CD4-positive, alpha-beta T cell treated with Interferon gamma for 1 hour (primary cell): Measurements from ENCODE around the gene CLCN3.
"Not testable (repeated sequence)": the region's sequence is repeated elsewhere in the genome, so short reads cannot be mapped to it uniquely, and the experiment has no call there.

Source experiments
- DNase-seq: peaks from one replicate; pipeline ENCODE4 v3.0.0-alpha.2; 2020

Gene CLCN3

DNA sequence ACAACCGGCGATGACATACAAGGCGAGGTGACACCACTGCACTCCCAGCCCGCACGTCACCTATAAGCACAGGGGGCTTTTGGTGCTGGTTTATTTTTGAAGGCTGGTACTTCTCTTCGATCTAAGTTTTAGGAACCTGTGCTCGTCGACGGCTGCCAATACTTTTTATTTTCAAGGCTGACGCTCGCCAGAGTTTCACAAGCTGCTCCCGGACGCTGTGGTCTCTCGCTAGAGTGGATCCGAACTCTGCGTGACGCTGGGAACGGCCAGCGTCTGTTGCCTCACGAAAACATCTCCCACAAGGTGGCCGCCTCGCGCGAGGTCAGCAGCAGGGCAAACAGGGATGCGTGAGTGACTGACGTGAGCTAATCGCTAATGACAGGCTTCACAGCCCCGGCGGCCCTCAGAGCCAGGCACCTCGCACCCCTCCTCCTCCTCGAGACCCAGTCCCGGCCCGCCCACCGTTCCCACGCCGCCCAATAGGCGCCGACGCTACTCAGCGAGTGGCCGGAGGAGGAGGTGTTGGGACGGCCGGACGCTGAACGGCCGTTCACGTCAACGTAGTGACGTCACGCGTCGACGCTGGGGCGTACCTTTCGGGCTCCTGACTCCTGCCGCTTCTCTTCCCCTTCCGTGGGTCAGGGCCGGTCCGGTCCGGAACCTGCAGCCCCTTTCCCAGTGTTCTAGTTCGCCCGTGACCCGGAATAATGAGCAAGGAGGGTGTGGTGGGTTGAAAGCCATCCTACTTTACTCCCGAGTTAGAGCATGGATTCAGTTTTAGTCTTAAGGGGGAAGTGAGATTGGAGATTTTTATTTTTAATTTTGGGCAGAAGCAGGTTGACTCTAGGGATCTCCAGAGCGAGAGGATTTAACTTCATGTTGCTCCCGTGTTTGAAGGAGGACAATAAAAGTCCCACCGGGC, at the start of gene CLCN3:
TSS of gene CLCN3 (plus strand) at position 621 of the 922 bp plus-strand sequence. CDS start 15,351 bp downstream, outside the sequence.
- peak; percentile 96 for DNase-seq

DNA sequence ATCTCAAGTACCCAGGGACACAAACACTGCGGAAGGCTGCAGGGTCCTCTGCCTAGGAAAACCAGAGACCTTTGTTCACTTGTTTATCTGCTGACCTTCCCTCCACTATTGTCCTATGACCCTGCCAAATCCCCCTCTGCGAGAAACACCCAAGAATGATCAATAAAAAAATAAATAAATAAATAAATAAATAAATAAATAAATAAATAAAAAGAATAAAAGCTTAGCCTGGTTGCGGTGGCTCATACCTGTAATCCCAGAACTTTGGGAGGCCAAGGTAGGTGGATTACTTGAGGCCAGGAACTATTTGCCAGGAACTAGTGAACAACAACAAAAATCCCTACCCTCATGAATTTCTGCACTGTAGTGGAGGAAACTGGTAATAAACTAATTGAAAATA, 49.4 kb upstream of the CLCN3 start:
- not testable (repeated sequence) for DNase-seq

DNA sequence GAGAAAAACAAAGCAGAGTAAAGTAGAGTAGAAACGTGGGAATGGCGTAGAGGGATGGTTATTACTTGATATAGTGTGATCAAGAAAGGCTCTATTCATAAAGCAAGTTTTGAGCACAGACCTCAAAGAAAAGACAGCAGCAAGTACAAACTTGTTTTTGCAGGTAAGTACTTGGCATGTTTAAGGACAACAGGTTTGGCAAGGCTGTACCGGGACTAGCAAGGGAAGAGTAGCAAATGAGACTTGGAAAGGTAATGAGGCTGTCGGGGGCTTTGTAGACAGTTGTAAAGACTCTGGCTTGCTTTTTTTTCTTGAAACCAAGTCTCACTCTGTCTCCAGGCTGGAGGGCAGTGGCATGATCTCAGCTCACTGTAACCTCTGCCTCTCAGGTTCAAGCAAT, 48.9 kb upstream of the CLCN3 start:
- DNase-seq: no peak

DNA sequence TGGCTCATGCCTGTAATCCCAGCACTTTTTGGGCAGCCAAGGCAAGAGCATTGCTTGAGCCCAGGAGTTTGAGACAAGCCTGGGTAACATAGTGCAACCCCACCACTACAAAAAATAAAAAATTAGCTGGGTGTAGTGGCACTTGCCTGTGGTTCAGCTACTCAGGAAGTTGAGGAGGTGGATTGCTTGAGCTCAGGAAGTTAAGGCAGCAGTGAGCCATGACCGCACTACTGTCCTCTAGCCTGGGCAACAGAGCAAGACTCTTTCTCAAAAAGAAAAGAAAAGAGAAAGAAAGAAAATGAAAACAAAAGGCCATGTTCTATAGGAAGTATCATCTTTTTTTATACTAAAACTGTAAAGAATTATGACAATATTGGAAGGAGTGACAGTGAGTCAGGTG, 46.5 kb upstream of the CLCN3 start:
- no peak for DNase-seq

DNA sequence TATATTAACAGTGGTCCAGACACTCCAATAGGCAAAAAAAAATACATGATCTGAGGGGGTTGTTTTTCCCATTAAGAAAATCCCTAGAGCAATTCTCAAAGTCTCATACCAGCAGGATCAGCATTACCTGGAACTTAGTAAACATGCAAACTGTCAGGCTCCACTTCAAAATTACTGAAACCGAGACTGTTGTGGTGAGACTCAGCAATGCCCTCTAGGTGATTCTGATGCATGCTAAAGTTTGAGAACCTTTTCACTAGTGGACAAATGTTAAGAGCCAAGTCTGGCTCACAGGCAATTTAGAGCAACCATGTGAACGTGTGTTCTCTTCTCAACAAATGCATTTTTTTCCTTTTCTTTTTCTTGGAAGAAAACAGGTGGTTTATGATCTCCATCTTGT, 38.2 kb upstream of the CLCN3 start:
- no peak for DNase-seq

DNA sequence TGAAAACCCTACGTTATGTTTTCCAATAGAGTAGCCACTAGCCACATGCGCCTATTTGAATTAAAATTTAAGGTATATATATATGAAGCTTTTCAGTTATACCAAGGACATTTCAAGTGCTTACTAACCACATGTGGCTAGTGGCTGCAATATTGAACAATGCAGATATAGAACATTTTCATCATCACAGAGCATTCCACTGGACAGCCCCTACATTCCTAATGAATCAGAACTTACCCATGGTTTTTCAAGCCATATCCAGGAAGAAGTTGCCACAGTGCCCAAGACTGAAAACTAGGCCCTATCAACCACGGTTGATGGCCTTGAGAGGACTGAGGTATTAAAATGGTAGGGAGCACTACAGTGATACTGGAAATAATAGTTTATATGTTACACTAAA, 37.7 kb upstream of the CLCN3 start:
- no peak for DNase-seq

DNA sequence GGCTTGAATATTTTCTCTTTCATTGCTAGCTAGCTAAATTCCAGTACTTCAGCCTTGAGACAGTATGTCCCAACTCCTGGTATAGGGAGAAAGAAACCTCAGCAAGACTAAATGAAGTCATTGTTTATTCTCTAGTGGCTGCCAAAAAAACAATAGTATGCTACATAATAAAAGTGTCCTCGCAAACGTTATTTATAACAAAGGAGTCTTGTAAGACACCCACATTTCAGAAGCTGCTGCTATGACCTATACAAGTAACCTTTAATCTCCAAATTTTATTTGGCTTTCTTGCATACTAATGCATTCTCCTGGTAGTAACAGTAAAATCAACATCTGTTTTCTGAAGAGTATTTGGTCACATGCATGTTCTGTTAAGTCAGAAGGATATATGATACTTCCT, 36.8 kb upstream of the CLCN3 start:
- DNase-seq: no peak

DNA sequence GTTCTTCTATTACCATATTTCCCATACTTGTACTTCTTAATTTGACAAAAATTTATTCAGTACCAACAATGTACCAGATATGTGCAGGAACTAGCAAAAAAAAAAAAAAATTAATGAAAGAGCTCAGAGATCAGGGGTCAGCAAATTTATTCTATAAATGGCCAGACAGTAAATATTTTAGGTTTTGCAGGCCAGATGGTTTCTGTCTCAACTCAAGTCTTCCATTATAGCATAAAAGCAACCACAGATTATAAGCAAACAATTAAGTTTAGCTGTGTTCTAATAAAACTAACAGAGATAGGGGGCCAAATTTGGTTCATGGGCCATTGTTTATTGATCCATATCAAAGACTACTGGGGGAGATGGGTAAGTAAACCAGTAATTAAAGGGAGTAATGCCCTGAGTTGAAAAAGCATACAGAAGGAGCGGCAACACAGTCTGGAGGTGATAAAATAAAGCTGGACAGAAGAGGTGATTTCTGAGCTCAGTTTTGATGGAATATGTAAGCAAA, 27.3 kb upstream of the CLCN3 start:
- no peak for DNase-seq

DNA sequence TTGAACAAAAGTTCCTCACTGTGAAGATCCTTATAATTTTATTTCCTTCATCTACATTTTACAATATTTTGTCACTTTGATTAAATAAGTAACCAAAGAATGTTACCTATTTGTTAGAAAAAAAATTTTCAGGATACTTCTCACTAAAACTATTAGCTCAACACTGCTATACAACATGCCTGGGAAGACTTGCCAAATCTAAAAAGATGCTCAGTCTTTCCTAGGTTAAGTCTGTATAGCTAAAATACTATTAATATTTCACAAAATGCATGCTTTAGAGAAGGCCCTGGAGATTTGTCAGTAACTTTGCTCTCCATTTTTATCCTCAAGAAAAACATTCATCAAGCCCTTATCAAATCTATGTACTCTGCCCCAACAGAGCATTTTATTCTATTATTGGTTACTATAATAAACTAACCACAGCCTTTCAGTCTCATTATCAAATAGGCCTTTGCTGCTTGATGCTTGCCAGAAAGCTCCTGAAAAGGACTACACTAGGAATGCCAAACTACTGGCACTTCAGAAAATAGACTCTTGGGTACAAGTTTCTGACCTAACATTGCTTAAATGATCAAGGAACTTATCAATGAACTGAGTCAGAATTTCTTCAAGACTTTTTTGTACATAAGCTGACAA, 25.7 kb upstream of the CLCN3 start:
- DNase-seq: no peak

DNA sequence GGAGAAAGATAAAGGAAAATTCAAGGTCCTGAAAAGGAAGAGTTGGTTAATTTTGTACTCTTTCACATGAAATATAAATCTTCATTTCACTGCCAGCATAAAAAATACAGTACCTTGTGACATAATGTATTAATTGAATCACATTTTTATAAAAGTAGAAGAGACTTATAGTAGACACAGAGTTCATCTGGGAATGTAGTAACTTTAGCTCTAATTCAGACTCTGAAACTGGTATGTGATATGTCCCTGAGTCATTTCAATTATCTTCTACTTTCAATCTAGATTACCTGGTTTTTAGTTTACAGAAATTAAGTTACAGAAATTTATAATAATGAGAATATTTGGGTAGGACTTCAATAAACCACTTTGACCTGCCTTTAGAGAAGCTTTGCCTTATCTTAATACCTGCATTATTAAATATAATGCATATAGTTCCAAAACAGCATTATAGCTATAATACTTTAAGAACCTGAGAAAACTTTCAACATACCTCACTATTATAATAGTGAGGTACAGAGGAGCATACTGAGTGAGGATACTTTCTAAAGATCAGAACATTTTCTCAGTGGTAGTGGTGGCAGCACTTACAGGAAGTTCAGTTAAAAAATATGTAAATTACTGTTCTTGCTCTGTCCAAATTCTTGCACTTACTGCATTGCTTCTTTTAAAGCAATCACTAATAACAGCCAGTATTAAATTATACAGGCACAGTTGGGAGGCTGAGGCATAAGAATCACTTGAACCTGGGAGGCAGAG, 19.2 kb upstream of the CLCN3 start:
- no peak for DNase-seq

DNA sequence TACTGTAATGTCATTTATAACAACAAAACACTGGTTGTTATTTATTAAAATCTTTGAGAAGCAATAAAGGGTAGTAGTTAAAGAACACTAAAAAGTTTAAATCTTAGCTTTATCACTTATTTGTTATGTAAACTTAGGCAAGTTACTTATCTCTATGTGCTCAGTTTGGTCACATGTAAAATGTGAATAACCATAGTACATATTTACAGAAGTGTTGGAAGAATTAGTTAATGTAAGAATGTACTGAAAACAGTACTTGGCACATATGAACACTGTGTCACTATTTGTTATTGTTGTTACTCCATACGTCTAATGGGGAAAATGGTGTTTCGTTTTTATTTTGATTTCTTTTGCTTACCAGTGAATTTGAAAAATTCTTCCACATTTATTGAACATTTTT, 17.1 kb upstream of the CLCN3 start:
- no peak for DNase-seq

DNA sequence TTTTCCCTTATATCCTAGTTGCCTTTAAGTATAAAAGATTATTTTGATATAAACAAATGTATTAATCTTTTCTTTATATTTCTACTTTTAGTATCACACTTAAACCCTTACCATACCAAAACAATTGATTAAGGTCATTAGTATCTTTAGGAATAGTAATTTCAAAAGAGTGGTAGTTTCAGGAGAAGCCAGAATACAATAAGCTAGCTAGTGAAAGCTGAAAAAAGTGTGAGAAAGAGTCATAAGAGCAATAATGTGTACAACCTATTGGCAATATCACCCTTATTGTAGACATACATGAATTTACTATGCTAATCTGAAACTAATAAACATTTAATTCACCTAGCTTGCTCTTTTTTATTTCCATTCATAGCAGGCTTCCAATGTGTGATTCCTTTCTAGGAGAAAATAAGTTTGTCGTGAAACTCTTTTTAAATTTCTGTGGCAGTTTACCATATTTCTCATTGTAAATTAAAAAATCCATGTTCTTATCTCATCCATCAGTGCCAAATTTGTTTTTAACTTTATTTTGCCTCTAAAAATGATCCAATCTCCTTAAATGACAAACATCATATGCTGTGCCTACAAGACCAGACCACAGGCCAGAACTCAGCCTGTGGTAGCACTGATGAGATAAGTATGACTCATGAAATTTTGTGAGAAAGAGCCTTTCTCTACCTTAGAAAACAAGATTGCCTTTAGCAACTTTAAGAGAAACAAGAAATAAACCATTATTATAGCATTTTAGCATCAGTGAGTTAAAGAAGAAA, 16.1 kb upstream of the CLCN3 start:
- no peak for DNase-seq

DNA sequence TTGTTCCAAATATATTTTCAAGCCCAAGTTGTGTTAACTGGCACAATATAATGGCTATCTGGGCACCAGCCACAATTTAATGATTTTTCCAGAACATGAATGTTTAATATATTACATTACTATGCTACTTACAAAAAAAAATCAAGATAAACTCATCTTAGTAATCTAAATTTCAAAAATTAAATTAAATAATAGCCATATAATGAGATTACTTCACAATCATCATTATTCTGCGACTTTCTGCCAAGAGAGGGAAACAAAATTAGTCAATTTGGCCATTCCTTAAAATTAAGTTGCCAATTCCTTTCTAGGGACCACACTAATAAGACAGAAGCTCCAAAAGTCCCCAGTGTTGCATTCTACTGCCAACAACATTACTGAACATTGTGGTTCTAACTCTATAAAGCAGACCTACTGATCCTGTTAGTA, 15.5 kb upstream of the CLCN3 start:
- DNase-seq: no peak

DNA sequence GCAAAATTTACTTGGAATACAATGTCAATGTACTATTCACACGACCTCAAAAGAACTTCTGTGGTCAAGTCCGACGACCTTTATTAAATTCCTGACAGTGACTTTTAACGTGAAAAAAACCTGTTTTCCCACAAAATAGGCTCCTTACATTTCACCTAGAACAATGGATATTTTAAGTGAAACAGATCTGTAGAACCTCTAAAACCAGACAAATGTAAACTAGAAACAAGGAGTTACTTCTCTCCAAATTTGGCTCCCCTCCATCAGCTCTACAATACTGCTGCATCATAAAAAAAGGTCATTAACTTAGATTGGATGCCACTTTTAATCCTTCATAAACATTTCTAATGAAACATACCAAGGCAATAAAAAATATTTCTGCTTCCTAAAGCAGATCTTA, 9.2 kb upstream of the CLCN3 start:
- no peak for DNase-seq

DNA sequence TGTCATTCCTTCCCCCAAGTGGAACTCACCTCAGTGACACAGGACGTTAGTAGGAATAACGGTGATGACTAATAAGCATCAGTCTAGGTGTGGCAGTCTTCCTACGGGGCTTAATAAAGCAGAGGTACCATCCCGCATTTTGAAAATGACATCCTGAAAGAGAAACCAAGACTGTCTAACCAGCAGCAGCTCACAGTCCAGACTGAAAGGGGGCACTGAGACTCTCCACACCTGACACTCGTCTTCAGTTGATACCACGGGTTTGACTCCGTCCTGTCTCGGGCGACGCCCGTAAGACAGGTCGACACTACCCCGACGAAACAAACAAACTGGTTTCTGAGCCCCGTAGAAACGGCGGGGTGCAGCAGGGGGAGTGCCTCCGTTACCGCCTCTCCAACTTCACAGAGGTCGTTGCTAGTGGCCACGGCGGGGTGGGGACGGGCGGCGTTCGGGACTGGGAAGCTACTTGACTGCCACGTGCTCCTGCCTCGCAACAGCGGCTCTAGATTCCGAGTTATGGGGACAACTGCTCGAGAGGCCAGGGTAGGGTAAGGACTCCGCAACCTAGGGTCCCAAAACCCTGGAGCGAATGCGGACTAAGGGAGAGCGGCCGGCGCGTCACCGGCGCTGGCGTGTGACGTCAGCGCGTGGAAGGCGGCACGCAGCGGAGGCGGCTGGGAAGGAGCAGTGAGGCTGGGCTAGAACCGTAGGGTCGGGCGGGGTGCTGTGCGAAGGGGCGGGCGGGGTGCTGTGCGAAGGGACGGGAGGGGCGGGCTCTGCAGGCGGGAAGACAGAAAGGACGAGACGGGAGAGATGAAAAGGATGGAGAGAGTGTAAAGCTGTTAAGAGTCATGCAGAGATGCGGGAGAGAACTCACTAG, 8.1 kb upstream of the CLCN3 start, which contains the start of gene NEK1:
TSS of gene NEK1 (minus strand) at position 593 of the 880 bp plus-strand sequence. CDS start 9,953 bp downstream, outside the sequence.
- DNase-seq: peak; percentile 89

DNA sequence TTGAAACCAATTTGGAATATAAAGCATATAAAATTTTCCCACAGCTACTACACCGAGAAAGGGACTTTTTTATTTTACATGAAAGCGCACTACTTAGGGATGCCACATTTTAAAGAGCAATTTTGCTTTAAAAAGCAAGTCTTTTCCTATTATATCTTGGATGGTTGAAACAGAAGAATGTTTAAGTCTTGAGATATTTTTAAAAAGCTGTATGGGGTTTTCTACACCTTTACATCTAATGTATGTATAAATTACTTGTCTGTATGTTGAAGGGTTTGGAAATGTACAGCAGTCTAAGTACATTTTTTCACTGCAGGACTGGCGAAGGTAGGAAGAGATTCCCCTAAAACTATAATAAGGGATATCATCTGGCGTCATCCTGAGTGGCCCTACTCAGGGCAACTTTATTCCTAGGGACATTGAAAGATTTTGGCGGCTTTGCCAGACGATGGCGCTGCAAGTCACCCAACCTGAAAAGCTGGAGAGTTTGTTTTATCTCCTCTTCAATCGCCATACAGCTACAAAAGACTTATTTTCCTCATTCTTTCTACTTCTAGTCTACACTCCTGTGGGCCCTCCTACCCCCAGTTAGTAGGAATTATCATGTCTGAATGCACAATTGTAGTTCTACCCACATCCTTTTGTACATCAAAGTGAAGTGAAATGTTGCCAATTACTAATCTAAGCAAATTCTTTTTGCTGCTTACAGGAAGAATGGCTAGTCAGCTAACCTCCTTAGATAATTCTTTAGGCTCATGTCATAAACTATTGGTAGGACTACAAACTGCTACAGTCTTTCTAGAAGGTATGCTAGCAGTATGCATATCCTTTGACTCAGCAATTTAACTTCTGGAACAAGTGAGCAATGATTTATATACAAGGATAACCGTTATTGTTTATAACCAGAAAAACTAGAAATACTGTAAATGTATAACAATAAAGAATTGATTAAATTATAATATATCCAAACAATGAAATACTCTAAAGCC, 7.2 kb upstream of the CLCN3 start:
- DNase-seq: peak; percentile 68

DNA sequence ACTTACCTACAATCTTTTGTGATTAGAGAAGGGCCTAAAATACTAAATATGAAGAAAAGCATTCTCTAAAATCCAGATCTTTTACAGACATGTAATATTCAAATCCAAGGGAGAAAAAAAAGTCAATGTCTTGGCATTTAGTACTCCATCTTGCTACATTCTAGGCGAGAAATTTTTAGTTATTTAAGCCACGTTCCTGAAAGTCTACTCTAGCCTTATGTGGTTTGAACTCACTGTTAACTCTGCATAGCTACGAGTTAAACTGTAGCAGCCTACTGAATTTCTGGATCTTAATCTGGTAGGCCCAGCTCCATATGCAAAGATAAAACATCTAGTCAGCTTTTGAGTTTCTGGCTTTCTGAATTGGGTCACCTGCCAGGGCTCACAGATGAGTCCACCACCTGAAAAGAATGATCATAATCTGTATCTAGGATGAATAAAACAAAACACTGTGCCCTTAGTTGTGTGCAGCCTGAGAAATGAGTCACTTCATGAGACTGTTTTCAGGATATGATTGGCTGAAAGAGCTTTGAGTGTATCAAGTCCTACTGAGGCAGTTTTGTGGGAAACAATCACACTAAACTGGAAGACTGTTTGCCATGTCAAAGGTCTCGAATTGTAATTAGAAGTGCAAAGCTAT, 4.8 kb upstream of the CLCN3 start:
- no peak for DNase-seq

DNA sequence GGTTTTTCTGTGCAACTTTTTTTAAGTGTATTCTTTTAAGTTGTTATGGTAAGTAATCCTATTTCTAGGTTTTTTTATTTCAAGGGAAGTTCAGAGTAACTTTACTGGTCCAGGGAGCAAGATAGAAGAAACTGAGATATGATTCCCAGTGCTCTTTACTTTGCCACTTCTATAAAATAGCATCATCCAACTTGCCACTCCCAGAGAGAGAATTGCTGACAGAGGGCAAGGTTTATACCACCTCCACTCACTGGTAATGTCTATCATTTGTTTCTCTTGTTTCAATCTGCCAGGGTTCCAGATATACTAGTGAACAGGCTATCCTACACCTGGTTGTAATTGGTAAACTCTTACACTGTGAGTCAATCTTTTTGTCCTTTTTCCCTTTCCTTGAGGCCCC, 3.5 kb upstream of the CLCN3 start:
- no peak for DNase-seq

DNA sequence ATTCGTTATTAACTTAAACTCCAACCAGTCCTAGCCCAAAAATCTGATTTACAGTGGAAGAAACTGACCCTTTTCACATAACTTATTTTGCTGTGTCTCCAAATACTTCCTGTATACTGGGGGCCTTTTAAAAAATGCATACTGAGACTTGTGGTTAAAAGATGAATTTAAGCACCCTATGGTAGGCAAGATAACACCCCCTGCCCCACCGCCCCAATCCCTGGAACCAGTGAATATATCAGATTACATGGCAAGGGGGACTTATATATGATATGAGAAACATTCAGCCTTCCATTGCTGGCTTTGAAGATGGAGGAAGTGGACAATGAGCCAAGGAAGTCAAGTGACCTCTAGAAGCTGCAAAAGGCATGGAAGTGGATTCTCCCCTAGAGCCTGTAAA, 3.1 kb upstream of the CLCN3 start:
- no peak for DNase-seq

DNA sequence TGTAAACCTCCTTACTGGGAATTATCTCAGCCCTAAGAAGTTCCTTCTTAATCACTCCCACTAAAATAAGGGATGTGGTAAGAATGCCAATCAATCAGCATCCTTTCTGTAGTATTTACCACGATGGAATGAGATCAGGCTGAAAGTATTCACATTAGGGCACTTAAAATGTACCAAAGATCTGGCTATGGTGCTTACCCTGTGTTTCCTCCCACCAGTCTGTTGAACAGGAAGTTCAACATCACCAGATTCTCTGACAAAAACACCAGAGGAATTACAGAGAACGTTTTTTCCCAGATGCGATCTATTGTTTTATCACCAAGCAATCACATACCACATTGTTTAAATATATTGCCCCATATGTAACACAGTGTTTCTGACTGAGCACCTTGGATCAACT, 2.1 kb upstream of the CLCN3 start:
- DNase-seq: no peak
